HUES6 (cell line): Measurements from ENCODE around the gene SEC22C.

ENCODE experiments used
- H3K27ac ChIP-seq: 2 replicates; pipeline ENCODE4 v1.7.0; 2013; ENCODE audit warnings: low read depth, mild to moderate bottlenecking, low read length, inconsistent platforms
- H3K27me3 ChIP-seq: 2 replicates; pipeline ENCODE4 v1.6.1; 2013; ENCODE audit warnings: low read length; ENCODE audit not compliant: control insufficient read depth, insufficient read depth
- H3K36me3 ChIP-seq: 2 replicates; pipeline ENCODE4 v1.6.1; 2013; ENCODE audit warnings: low read length; ENCODE audit not compliant: control insufficient read depth, insufficient read depth
- H3K4me1 ChIP-seq: 2 replicates; pipeline ENCODE4 v1.6.1; 2013; ENCODE audit warnings: low read length; ENCODE audit not compliant: control insufficient read depth, insufficient read depth
- H3K4me3 ChIP-seq: 2 replicates; pipeline ENCODE4 v1.5.1; 2013; ENCODE audit warnings: low read depth, low read length
- H3K9ac ChIP-seq: one replicate; pipeline ENCODE4 v1.6.1; 2013; ENCODE audit warnings: mild to moderate bottlenecking, low read length
- H3K9me3 ChIP-seq: 2 replicates; pipeline ENCODE4 v1.6.1; 2013; ENCODE audit warnings: low read depth, low read length; ENCODE audit not compliant: control insufficient read depth, insufficient read depth

SEC22C gene

DNA sequence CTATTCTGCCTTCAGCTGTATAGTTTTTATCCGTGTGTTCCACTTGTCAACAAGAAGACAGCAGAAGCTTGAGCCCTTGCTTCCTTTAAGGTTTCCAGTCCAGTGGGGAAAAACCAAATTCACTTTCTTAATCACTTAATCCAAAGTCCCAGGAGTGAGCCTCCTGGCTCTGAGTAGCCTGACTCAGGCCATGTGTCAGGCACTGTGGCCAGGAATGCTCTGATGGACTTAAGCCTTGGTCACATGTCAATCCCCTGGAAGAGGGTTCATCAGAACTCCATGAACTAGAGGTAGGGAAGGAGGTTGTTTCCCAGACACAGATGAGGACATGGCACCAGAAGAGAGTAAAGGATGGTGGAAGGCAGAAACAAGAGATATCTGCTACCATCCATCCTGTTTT is 70.6 kb downstream of the SEC22C start:
- Histone ChIP-seq H3K4me3 (no peak overlapping the region), H3K9me3 (no peaks in the 10 kb centered on the region), H3K27ac (no peak overlapping the region), H3K27me3 (no peaks in the 10 kb centered on the region; the same call in 1 of the 2 replicates), H3K4me1 (peaks cover 20% of the 10 kb centered on the region), H3K36me3 (no peaks in the 10 kb centered on the region), H3K9ac (no peak overlapping the region)

- Histone ChIP-seq H3K4me1 (peaks cover 20% of the 10 kb centered on the region), H3K9ac (no peak overlapping the region), H3K27me3 (no peaks in the 10 kb centered on the region; the same call in 1 of the 2 replicates)
These were observed 71.4 kb downstream of the SEC22C start for GRCh38 chr3:42510325-42510724.

GRCh38 chr3:42509111-42509510 is 72.7 kb downstream of the SEC22C start:
- no peak overlapping the region for H3K4me3 ChIP-seq
- H3K4me1 ChIP-seq, result peaks cover 20% of the 10 kb centered on the region
- no peaks in the 10 kb centered on the region for H3K9me3 ChIP-seq
- no peaks in the 10 kb centered on the region; the same call in 1 of the 2 replicates for H3K27me3 ChIP-seq
- H3K36me3 ChIP-seq, result no peaks in the 10 kb centered on the region
- H3K27ac ChIP-seq, result no peak overlapping the region
- no peak overlapping the region for H3K9ac ChIP-seq

More at GRCh38 chr3:42510325-42510724, 71.4 kb downstream of the SEC22C start:
- Histone ChIP-seq H3K36me3 (no peaks in the 10 kb centered on the region), H3K27ac (no peak overlapping the region), H3K9me3 (no peaks in the 10 kb centered on the region), H3K4me3 (no peak overlapping the region)

- Histone ChIP-seq H3K36me3 (no peaks in the 10 kb centered on the region), H3K27ac (no peak overlapping the region), H3K4me1 (peaks cover 20% of the 10 kb centered on the region), H3K27me3 (peaks cover 5% of the 10 kb centered on the region), H3K4me3 (no peak overlapping the region), H3K9me3 (no peaks in the 10 kb centered on the region), H3K9ac (no peak overlapping the region)
These were observed 73.2 kb downstream of the SEC22C start for GRCh38 chr3:42508562-42508961.

DNA sequence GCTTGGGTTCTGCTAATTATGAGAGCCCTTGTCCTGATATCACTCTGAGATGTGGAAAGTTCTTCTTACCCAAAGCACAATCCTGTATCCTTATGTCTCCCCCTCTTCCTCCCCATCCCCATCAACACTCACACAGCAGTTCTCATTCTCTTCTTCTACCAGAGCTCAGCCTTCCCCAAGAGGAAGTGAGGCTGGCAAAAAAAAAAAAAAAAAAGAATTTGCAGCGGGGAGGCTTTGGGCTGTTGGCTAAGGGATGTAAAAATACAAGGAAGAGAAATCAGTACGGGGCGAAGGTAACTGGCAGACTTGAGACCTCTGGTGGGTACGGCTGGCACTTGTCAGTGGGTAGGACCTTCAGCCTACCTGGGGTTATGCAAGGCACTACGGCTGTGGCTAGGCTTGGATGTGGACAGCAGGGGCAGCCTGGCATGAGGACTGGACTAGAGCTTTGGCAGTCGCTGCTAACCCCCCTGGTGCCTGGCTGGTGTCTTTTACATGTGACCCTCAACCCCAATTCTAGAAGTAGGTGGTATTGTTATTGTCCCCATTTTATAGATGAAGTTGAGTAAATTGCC is 73.9 kb downstream of the SEC22C start:
- no peak overlapping the region for H3K27ac ChIP-seq
- no peak overlapping the region for H3K4me3 ChIP-seq
- no peak overlapping the region for H3K9ac ChIP-seq

DNA sequence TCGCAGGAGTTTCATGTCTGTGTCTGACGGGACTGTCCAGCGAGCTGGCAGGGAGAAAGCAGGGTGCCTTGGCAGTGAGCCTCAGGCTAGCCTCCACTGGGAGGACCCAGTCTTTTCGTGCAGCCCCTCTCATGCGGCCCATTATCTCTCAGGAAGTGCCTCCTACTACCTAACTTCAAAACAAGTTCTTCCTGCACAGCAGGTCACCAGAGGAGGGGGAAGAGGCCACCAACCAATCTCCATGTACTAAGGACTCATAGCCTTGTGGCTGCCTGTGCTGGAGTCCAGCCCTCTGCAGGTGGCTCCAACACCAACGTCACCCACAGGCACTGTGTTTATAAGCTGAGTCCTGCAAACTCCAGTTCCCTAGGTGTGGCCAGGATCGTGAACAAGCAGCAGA is 74.5 kb downstream of the SEC22C start:
- H3K4me1 ChIP-seq, result peaks cover 25% of the 10 kb centered on the region
- no peaks in the 10 kb centered on the region for H3K9me3 ChIP-seq
- no peak overlapping the region for H3K4me3 ChIP-seq
- peaks cover 14% of the 10 kb centered on the region for H3K27me3 ChIP-seq
- no peak overlapping the region for H3K27ac ChIP-seq
- no peak overlapping the region for H3K9ac ChIP-seq
- no peaks in the 10 kb centered on the region for H3K36me3 ChIP-seq

More for the DNA sequence above, 73.9 kb downstream of the SEC22C start:
- H3K9me3 ChIP-seq, result no peaks in the 10 kb centered on the region
- H3K27me3 ChIP-seq, result peaks cover 12% of the 10 kb centered on the region
- H3K4me1 ChIP-seq, result peaks cover 24% of the 10 kb centered on the region
- H3K36me3 ChIP-seq, result no peaks in the 10 kb centered on the region

- Histone ChIP-seq H3K9ac (no peak overlapping the region), H3K27me3 (peaks cover 27% of the 10 kb centered on the region), H3K27ac (no peak overlapping the region)
These were observed 75.8 kb downstream of the SEC22C start for GRCh38 chr3:42505849-42506410.

GRCh38 chr3:42505128-42505848 is 76.5 kb downstream of the SEC22C start:
- Histone ChIP-seq H3K36me3 (no peaks in the 10 kb centered on the region), H3K27me3 (peaks cover 34% of the 10 kb centered on the region), H3K4me3 (no peak overlapping the region), H3K27ac (no peak overlapping the region), H3K9me3 (no peaks in the 10 kb centered on the region), H3K9ac (no peak overlapping the region), H3K4me1 (peaks cover 23% of the 10 kb centered on the region)

More at GRCh38 chr3:42505849-42506410, 75.8 kb downstream of the SEC22C start:
- no peak overlapping the region for H3K4me3 ChIP-seq
- peaks cover 29% of the 10 kb centered on the region for H3K4me1 ChIP-seq
- H3K9me3 ChIP-seq, result no peaks in the 10 kb centered on the region
- H3K36me3 ChIP-seq, result no peaks in the 10 kb centered on the region

GRCh38 chr3:42504334-42505127 is 77.2 kb downstream of the SEC22C start:
- Histone ChIP-seq H3K27ac (no peak overlapping the region), H3K27me3 (peaks cover 41% of the 10 kb centered on the region), H3K36me3 (no peaks in the 10 kb centered on the region), H3K4me1 (peaks cover 23% of the 10 kb centered on the region), H3K9ac (no peak overlapping the region), H3K9me3 (no peaks in the 10 kb centered on the region), H3K4me3 (no peak overlapping the region)

- Histone ChIP-seq H3K27ac (no peak overlapping the region), H3K36me3 (no peaks in the 10 kb centered on the region), H3K27me3 (peaks cover 47% of the 10 kb centered on the region), H3K9ac (no peak overlapping the region), H3K4me1 (peaks cover 23% of the 10 kb centered on the region), H3K9me3 (no peaks in the 10 kb centered on the region), H3K4me3 (no peak overlapping the region)
These were observed 77.8 kb downstream of the SEC22C start for GRCh38 chr3:42503957-42504333.
